ENCODE data around the gene GNB4. TPM values are rescaled to one million over a fixed set of nuclear protein-coding genes. Genes with fewer than 3 reads are reported as not detected.
A peak's percentile ranks its signal among the peaks of the same experiment; 100 is the strongest.

Gene GNB4
- total RNA-seq, 1 donor: 63.4 TPM

DNA sequence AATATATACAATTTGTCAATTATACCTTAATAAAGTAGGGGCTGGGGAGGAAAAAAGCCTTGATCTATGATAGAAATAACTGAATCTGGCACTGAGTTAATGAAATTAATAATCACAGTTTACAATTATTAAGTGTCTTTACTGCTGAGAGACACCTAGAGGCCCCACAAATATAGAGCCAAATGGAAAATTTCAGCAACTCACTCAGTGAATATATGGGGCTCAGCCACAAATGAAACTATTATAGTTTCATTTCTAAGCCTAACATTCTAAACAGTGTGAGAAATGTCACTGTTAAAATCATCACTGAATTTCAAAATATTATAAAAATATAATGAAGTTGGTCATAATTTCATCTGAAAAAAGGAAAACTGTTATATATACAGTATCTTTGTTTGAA, 40.3 kb downstream of the GNB4 start:
- no peak overlapping the region for H3K4me3 ChIP-seq (ENCODE audit: low read depth, low read length)
- no peak for DNase-seq (ENCODE audit: low read depth)
- TF ChIP-seq, protein P1, sequence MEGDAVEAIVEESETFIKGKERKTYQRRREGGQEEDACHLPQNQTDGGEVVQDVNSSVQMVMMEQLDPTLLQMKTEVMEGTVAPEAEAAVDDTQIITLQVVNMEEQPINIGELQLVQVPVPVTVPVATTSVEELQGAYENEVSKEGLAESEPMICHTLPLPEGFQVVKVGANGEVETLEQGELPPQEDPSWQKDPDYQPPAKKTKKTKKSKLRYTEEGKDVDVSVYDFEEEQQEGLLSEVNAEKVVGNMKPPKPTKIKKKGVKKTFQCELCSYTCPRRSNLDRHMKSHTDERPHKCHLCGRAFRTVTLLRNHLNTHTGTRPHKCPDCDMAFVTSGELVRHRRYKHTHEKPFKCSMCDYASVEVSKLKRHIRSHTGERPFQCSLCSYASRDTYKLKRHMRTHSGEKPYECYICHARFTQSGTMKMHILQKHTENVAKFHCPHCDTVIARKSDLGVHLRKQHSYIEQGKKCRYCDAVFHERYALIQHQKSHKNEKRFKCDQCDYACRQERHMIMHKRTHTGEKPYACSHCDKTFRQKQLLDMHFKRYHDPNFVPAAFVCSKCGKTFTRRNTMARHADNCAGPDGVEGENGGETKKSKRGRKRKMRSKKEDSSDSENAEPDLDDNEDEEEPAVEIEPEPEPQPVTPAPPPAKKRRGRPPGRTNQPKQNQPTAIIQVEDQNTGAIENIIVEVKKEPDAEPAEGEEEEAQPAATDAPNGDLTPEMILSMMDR (IDR thresholded peaks at IDR 0.05; ENCODE audit: insufficient read depth, low read length): no peak

DNA sequence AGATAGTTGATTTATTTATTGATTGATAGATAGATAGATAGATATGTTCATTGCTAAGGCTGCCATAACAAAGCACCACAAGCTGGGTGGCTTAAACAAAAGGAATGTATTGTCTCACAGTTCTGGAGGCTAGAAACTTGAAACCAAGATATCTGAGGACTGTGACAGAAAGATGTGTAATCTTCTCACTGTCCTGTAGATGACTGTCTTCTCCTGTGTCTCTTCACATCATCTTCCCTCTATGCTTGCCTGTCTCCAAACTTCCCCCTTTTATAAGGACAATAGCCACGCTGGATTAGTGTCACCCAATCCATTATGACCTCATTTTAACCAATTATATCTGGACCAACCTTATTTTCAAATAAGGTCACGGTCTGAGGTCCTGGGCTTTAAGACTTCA, 40.9 kb downstream of the GNB4 start:
- no peak overlapping the region for H3K4me3 ChIP-seq (ENCODE audit: low read depth, low read length)
- TF ChIP-seq, protein P1 (IDR thresholded peaks at IDR 0.05; ENCODE audit: insufficient read depth, low read length): no peak
- no peak for DNase-seq (ENCODE audit: low read depth)

DNA sequence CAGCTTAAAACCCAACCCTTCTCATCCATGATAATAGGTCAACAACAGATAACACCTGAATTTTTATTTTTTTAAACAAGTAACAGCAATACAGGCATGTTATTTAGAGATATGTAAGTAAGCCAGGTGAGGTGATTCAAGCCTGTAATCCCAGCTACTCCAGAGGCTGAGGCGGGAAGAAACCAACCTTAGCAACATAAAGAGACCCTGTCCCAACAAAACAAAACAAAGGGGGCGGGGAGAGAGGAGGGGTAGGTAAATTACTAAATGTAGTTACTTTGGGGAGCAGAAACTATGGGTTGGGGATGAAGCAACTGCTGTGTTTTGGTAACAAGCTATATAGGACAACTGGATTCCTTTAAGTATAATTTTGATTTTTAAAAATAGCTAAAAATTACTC, 47.0 kb downstream of the GNB4 start:
- DNase-seq (ENCODE audit: low read depth): no peak
- no peak overlapping the region for H3K4me3 ChIP-seq (ENCODE audit: low read depth, low read length)
- TF ChIP-seq, protein P1 (IDR thresholded peaks at IDR 0.05; ENCODE audit: insufficient read depth, low read length): no peak

DNA sequence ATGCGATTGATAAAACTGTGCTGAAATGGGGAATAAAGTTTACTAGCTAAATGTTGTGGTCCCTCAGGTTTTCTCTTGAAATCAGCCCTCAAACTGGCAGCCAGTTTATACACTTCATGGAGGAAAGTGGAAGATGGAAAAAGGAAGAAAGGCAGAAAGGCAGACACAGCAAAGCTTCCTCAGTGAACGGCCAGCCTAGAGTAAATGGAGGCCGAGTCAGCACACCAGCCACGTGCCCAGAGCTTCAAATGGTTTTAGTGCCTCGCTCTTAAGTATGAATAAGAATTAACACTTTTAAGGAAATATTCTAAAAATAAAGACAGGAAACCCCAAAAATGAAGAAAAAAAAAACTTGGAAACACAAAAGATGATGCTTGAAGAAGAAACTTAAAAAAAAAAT, 48.3 kb downstream of the GNB4 start:
- DNase-seq (ENCODE audit: low read depth): no peak
- H3K4me3 ChIP-seq (ENCODE audit: low read depth, low read length): no peak overlapping the region
- TF ChIP-seq, protein P1 (IDR thresholded peaks at IDR 0.05; ENCODE audit: insufficient read depth, low read length): no peak

DNA sequence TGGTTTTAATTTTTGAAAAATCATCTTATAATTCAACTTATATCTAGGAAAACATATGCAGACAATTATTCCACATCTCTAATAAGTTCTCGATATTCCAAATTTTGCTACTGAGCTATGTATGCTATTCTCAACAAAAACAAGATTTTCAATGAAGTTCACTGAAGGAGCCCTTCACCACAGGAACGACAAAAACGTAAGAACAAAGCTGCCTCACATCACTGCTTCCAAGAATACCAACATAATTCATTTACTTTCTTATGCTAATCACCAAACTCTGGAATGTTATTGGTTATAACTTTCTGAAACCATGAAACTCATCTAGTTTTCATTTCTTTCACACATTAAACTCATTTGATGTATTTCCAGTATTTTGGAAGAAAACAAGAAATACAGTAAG, 49.7 kb downstream of the GNB4 start:
- H3K4me3 ChIP-seq (ENCODE audit: low read depth, low read length): no peak overlapping the region
- TF ChIP-seq, protein P1 (IDR thresholded peaks at IDR 0.05; ENCODE audit: insufficient read depth, low read length): no peak
- DNase-seq (ENCODE audit: low read depth): no peak

DNA sequence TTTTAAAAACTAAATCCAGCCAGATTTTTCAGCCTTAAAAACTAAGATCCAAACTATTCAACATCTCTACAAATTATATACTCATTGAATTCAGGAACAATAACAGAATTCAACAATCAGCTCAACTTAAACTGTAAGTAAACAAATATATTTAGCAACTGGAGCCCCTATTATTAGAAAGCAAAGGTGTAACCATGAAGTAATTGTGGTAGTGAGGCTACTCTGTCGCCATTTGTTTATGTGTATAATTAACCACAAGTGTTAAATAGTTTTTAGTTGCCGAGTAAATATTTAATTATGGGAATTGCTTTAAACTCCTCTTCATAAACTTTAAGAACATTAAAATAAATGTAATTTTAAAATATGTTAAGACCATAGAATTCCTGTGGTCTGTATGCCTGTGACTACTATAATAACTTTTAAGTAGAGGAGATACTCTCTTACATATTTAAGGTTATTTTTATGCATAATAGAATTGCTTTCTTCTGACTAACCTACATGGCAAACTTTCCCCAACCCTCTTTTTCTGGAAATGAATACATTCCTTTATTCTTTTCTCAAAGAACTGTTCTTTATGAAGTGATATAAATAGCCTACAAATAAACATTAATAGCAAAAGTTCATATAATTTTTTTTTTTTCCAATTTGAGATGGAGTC, 52.6 kb downstream of the GNB4 start:
- TF ChIP-seq, protein P1 (IDR thresholded peaks at IDR 0.05; ENCODE audit: insufficient read depth, low read length): no peak
- H3K4me3 ChIP-seq (ENCODE audit: low read depth, low read length): no peak overlapping the region
- peak; percentile 40 for DNase-seq (ENCODE audit: low read depth)

DNA sequence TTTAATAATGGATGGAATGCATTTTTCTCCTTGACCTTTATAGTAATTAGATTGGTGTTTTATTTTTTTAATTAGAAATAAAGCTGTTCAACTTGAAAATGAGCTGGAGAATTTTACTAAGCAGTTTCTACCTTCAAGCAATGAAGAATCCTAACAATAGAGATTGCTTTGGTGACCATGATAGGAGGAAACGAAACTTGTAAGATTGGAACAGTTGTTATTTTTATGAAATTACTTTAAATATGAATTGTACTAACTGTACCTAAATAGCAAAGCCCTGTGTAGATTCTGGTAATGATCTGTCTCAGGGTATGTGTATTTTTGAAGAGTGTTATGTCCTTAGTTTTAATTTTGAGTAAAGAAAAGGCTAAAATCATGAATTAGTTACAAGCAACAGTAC, 59.4 kb downstream of the GNB4 start:
- TF ChIP-seq, protein P1 (IDR thresholded peaks at IDR 0.05; ENCODE audit: insufficient read depth, low read length): no peak
- DNase-seq (ENCODE audit: low read depth): no peak
- H3K4me3 ChIP-seq (ENCODE audit: low read depth, low read length): no peak overlapping the region
